ENCODE results near the gene AATK.

The AATK gene

GRCh38 chr17:81196505-81197408 lies 30.7 kb upstream of the AATK start:
- no peak for DNase-seq (ENCODE audit: low read depth)
- H3K4me3 ChIP-seq (ENCODE audit: low read depth, low read length), result no peak overlapping the region

- H3K4me3 ChIP-seq (ENCODE audit: low read depth, low read length), result no peak overlapping the region
- no peak for DNase-seq (ENCODE audit: low read depth)
Measured at GRCh38 chr17:81195941-81196495, 30.0 kb upstream of the AATK start.

- no peak for DNase-seq (ENCODE audit: low read depth)
- H3K4me3 ChIP-seq (ENCODE audit: low read depth, low read length), result no peak overlapping the region
Measured at GRCh38 chr17:81194941-81195901, 29.2 kb upstream of the AATK start.

- no peak overlapping the region for H3K4me3 ChIP-seq (ENCODE audit: low read depth, low read length)
- no peak for DNase-seq (ENCODE audit: low read depth)
Measured at GRCh38 chr17:81194225-81194760, 28.3 kb upstream of the AATK start.

- no peak for DNase-seq (ENCODE audit: low read depth)
- H3K4me3 ChIP-seq (ENCODE audit: low read depth, low read length), result no peak overlapping the region
Measured at GRCh38 chr17:81193470-81194224, 27.6 kb upstream of the AATK start.

- DNase-seq (ENCODE audit: low read depth), result no peak
- no peak overlapping the region for H3K4me3 ChIP-seq (ENCODE audit: low read depth, low read length)
Measured at GRCh38 chr17:81193051-81193410, 27.0 kb upstream of the AATK start.

GRCh38 chr17:81192386-81193050 lies 26.5 kb upstream of the AATK start:
- no peak overlapping the region for H3K4me3 ChIP-seq (ENCODE audit: low read depth, low read length)
- no peak for DNase-seq (ENCODE audit: low read depth)

GRCh38 chr17:81191646-81192045 lies 25.6 kb upstream of the AATK start:
- no peak overlapping the region for H3K4me3 ChIP-seq (ENCODE audit: low read depth, low read length)
- no peak for DNase-seq (ENCODE audit: low read depth)

- H3K4me3 ChIP-seq (ENCODE audit: low read depth, low read length), result no peak overlapping the region
- no peak for DNase-seq (ENCODE audit: low read depth)
Measured at GRCh38 chr17:81191116-81191515, 25.1 kb upstream of the AATK start.

GRCh38 chr17:81190591-81190990 lies 24.6 kb upstream of the AATK start:
- no peak for DNase-seq (ENCODE audit: low read depth)
- H3K4me3 ChIP-seq (ENCODE audit: low read depth, low read length), result no peak overlapping the region

GRCh38 chr17:81189670-81190530 lies 23.9 kb upstream of the AATK start:
- no peak for DNase-seq (ENCODE audit: low read depth)
- no peak overlapping the region for H3K4me3 ChIP-seq (ENCODE audit: low read depth, low read length)

GRCh38 chr17:81189016-81189415 lies 23.0 kb upstream of the AATK start:
- DNase-seq (ENCODE audit: low read depth), result no peak
- no peak overlapping the region for H3K4me3 ChIP-seq (ENCODE audit: low read depth, low read length)

- H3K4me3 ChIP-seq (ENCODE audit: low read depth, low read length), result no peak overlapping the region
- DNase-seq (ENCODE audit: low read depth), result no peak
Measured at GRCh38 chr17:81188491-81188840, 22.4 kb upstream of the AATK start.

- H3K4me3 ChIP-seq (ENCODE audit: low read depth, low read length), result no peak overlapping the region
- DNase-seq (ENCODE audit: low read depth), result no peak
Measured at GRCh38 chr17:81187586-81188490, 21.8 kb upstream of the AATK start.

GRCh38 chr17:81187120-81187519 lies 21.1 kb upstream of the AATK start:
- no peak overlapping the region for H3K4me3 ChIP-seq (ENCODE audit: low read depth, low read length)
- no peak for DNase-seq (ENCODE audit: low read depth)

GRCh38 chr17:81186203-81186602 lies 20.2 kb upstream of the AATK start:
- no peak overlapping the region for H3K4me3 ChIP-seq (ENCODE audit: low read depth, low read length)
- no peak for DNase-seq (ENCODE audit: low read depth)

- H3K4me3 ChIP-seq (ENCODE audit: low read depth, low read length), result no peak overlapping the region
- no peak for DNase-seq (ENCODE audit: low read depth)
Measured at GRCh38 chr17:81184555-81184954, 18.5 kb upstream of the AATK start.
